HepG2 (cell line): ENCODE data around the gene ELOVL7. TPM values are rescaled to one million over a fixed set of nuclear protein-coding genes. Genes with fewer than 3 reads are reported as not detected.

Experiments used
- ATAC-seq: fragments of 200-7000 bp; cut with Tn5 transposase; 3 replicates; pipeline ENCODE4 v1.9.1; 2020; ENCODE audit warnings: mild to moderate bottlenecking, moderate library complexity
- BruUV-seq: library from RNA; stranded (reverse); fragments of 400-500 nt; replicated peaks from 2 replicates; lab custom pipeline; 2021; lab: Mats Ljungman, UMichigan
- CTCF ChIA-PET: fragments of 300-600 bp; formaldehyde crosslinking; extraction: SDS; loops from one replicate; lab custom pipeline; 2021; ENCODE audit warnings: low total read pairs, inconsistent platforms, low intra/inter-chr PET ratio; lab: Yijun Ruan, JAX
- POLR2A ChIA-PET: fragments of 350-600 bp; sonication (Branson Sonifier 250); formaldehyde crosslinking; loops from one replicate; lab custom pipeline; 2020; ENCODE audit warnings: antibody characterized with exemption, inconsistent platforms; lab: Yijun Ruan, JAX
- DNase-seq: peaks from one replicate; pipeline ENCODE4 v3.0.0-alpha.2; 2015; ENCODE audit warnings: low spot score
- FAIRE-seq: peaks from 3 replicates; lab custom pipeline; 2011; peaks lifted over from hg19 to GRCh38; lab: Jason Lieb, UNC
- H2AFZ ChIP-seq: one replicate; pipeline ENCODE4 v1.6.1; 2011; ENCODE audit warnings: low read length, inconsistent platforms
- H3K27ac ChIP-seq: fragments of 300-600 bp; 3 replicates; pipeline ENCODE4 v1.8.0; 2011; ENCODE audit warnings: mixed run types, mild to moderate bottlenecking, mixed read lengths, low read length, inconsistent platforms; ENCODE audit not compliant: insufficient read depth; ENCODE audit errors: extremely low read length
- H3K27me3 ChIP-seq, 2 experiments: fragments of 200-600 bp in 1 of 2; 2 replicates in 1 of 2; 3 replicates in 1 of 2; pipeline versions ENCODE4 v1.6.0 to v1.8.0; 2011; ENCODE audit warnings: low read length in 2 of 2, mild to moderate bottlenecking in 2 of 2, moderate library complexity in 2 of 2, inconsistent platforms in 1 of 2; ENCODE audit not compliant: insufficient read depth in 2 of 2, control insufficient read depth in 1 of 2
- H3K36me3 ChIP-seq, 2 experiments: fragments of 200-600 bp in 1 of 2; replicated peaks in 1 of 2; 2 replicates in 1 of 2; 3 replicates in 1 of 2; pipeline versions ENCODE4 v1.5.1 to v1.8.0; 2011; ENCODE audit warnings: low read length in 2 of 2, inconsistent platforms in 1 of 2; ENCODE audit not compliant: insufficient read depth in 2 of 2, control insufficient read depth in 1 of 2
- H3K4me1 ChIP-seq: 2 replicates; pipeline ENCODE4 v1.5.1; 2012; ENCODE audit warnings: low read length, inconsistent platforms; ENCODE audit not compliant: insufficient read depth
- H3K4me2 ChIP-seq: 2 replicates; pipeline ENCODE4 v1.6.0; 2011; ENCODE audit warnings: low read depth, low read length, inconsistent platforms
- H3K4me3 ChIP-seq, 3 experiments: fragments of 200-600 bp in 1 of 3; sonication (generic), shearing (Covaris generic) in 1 of 3; replicated peaks in 1 of 3; 2 replicates each; pipeline ENCODE4 v1.5.1; 2011 to 2016; ENCODE audit warnings: low read length in 3 of 3, inconsistent platforms in 2 of 3, low read depth in 2 of 3, mild to moderate bottlenecking in 2 of 3, control low read depth in 1 of 3, mixed read lengths in 1 of 3; ENCODE audit not compliant: insufficient read depth in 1 of 3
- H3K79me2 ChIP-seq: one replicate; pipeline ENCODE4 v1.6.1; 2011; ENCODE audit warnings: low read length, inconsistent platforms; ENCODE audit not compliant: insufficient read depth
- H3K9ac ChIP-seq: 2 replicates; pipeline ENCODE4 v1.6.0; 2011; ENCODE audit warnings: mild to moderate bottlenecking, low read depth, low read length, inconsistent platforms; ENCODE audit not compliant: insufficient read depth
- H3K9me3 ChIP-seq: 2 replicates; pipeline ENCODE4 v1.5.1; 2012; ENCODE audit warnings: mild to moderate bottlenecking, low read length
- H4K20me1 ChIP-seq: 2 replicates; pipeline ENCODE4 v1.6.0; 2011; ENCODE audit warnings: inconsistent platforms, mild to moderate bottlenecking, low read length, moderate library complexity; ENCODE audit not compliant: insufficient read depth
- HDAC2 ChIP-seq: sonication (generic); formaldehyde crosslinking; IDR thresholded peaks from 2 replicates; pipeline ENCODE4 v1.4.0; 2020; ENCODE audit warnings: missing genetic modification reagents
- ISL2 ChIP-seq: sonication (generic); formaldehyde crosslinking; IDR thresholded peaks from 2 replicates; pipeline ENCODE4 v1.5.0; 2020; ENCODE audit warnings: missing genetic modification reagents
- MAF1 ChIP-seq: sonication (generic); formaldehyde crosslinking; IDR thresholded peaks from 2 replicates; pipeline ENCODE4 v1.5.0; 2020; ENCODE audit warnings: missing genetic modification reagents, borderline replicate concordance
- RAD21 ChIP-seq: fragments of 450-650 bp; formaldehyde crosslinking; IDR thresholded peaks from 2 replicates; pipeline ENCODE4 v1.5.0; 2020; ENCODE audit warnings: mild to moderate bottlenecking
- ZBTB3 ChIP-seq: sonication (generic); formaldehyde crosslinking; IDR thresholded peaks from 2 replicates; pipeline ENCODE4 v1.4.0; 2020; ENCODE audit warnings: low read depth, mild to moderate bottlenecking, moderate library complexity, missing genetic modification reagents, borderline replicate concordance
- ZFP36 ChIP-seq: fragments of 150-350 bp; IDR thresholded peaks from 2 replicates; pipeline ENCODE4 v1.6.1; 2018; ENCODE audit warnings: borderline replicate concordance, low read length, low read depth; ENCODE audit not compliant: partially characterized antibody
- ZFP37 ChIP-seq: sonication (generic); formaldehyde crosslinking; IDR thresholded peaks from 2 replicates; pipeline ENCODE4 v1.4.0; 2020; ENCODE audit warnings: missing genetic modification reagents, borderline replicate concordance
- ZNF589 ChIP-seq: sonication (generic); formaldehyde crosslinking; conservative IDR thresholded peaks from 2 replicates; pipeline ENCODE4 v1.8.0; 2022; ENCODE audit warnings: mild to moderate bottlenecking, moderate library complexity, missing genetic modification reagents
- ZNF598 ChIP-seq: sonication (generic); formaldehyde crosslinking; IDR thresholded peaks from 2 replicates; pipeline ENCODE4 v1.5.1; 2020; ENCODE audit warnings: mild to moderate bottlenecking, missing genetic modification reagents, borderline replicate concordance
- ZNF619 ChIP-seq: sonication (generic); formaldehyde crosslinking; IDR thresholded peaks from 2 replicates; pipeline ENCODE4 v1.4.0; 2020; ENCODE audit warnings: mild to moderate bottlenecking, missing genetic modification reagents
- ZNF75D ChIP-seq: sonication (generic); formaldehyde crosslinking; IDR thresholded peaks from 2 replicates; pipeline ENCODE4 v1.8.1; 2023; ENCODE audit warnings: missing genetic modification reagents, mild to moderate bottlenecking, borderline replicate concordance
- ZNF850 ChIP-seq: sonication (generic); formaldehyde crosslinking; conservative IDR thresholded peaks from 2 replicates; pipeline ENCODE4 v1.9.0; 2021; ENCODE audit warnings: mild to moderate bottlenecking, missing genetic modification reagents
- ZNF891 ChIP-seq: sonication (generic); formaldehyde crosslinking; IDR thresholded peaks from 2 replicates; pipeline ENCODE4 v1.5.0; 2020; ENCODE audit warnings: mild to moderate bottlenecking, missing genetic modification reagents
- WGBS: methylation state at CpG from one replicate; pipeline ENCODE4 v1.1.6; 2017; ENCODE audit warnings: low lambda C conversion rate; 5-methylcytosine and 5-hydroxymethylcytosine counted together
- in situ Hi-C: cut with HindIII; loops from 2 replicates; pipeline ENCODE4 v1.10.0; 2017; ENCODE audit warnings: low pct_unique_long_range_greater_than_20kb; ENCODE audit not compliant: extremely low pct_ligation_motif_present
- intact Hi-C: fragments of 100-400 bp; cut with micrococcal nuclease; formaldehyde crosslinking; loops from one replicate; pipeline ENCODE4 v1.10.0; 2022; ENCODE audit not compliant: unreplicated experiment
- polyA plus RNA-seq, 8 experiments: library from polyadenylated mRNA; depleted of rRNA in 3 of 8; stranded (reverse) in 7 of 8; unstranded in 1 of 8; fragments of >200 nt; fragmentation: Illumina TruSeq in 4 of 8; extraction: Trizol in 4 of 8; gene quantifications; 2 replicates each; pipeline versions ENCODE4 v1.2.1 to v1.2.3, GENCODE V29; 2011 to 2016; ENCODE audit warnings: low read depth in 4 of 8, missing spikeins in 1 of 8, mixed read lengths in 1 of 8; ENCODE audit not compliant: insufficient read depth in 1 of 8
- total RNA-seq, 5 experiments: library from RNA; depleted of rRNA; stranded (reverse); fragments of >200 nt; fragmentation: Illumina TruSeq; extraction: Trizol; gene quantifications; 2 replicates each; pipeline ENCODE4 v1.2.3, GENCODE V29; 2016; ENCODE audit warnings: low read depth in 1 of 5
- TF ChIP-seq, protein P1 (sequence below), 2 experiments: sonication (generic) in 1 of 2; formaldehyde crosslinking in 1 of 2; IDR thresholded peaks; 2 replicates each; pipeline versions ENCODE4 v1.6.1 to v1.9.0; 2014 to 2022; ENCODE audit warnings: antibody characterized with exemption in 1 of 2, borderline replicate concordance in 1 of 2, inconsistent platforms in 1 of 2, low read depth in 1 of 2, missing genetic modification reagents in 1 of 2
- TF ChIP-seq, protein P2 (sequence below): IDR thresholded peaks from 2 replicates; pipeline ENCODE4 v1.6.1; 2012; ENCODE audit warnings: inconsistent platforms

The ELOVL7 gene
- total and polyA plus RNA-seq, 2 of the 13 experiments (the other 11 are each of a cell fraction or from before 2014, with no cell fraction given), result 4.5 to 7.3 TPM

DNA sequence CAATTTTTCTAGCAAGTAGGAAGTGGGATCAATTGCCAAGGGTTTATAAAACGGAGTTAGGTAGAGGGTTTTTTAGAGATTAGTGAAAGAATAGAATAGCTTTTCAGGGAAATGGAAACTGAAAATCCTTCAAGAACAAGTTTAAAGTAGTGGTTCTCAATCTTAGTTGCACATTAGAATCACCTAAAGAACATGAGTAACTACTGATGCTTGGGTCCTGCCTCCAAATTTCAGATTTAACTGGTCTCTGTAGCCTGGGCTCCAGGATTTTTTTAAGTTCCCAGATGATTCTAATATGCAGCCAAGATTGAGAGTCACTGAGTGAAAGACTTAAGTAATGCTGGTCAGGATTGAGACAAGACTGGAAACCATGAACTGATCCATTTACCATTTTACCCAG, 20.5 kb downstream of the ELOVL7 start:
- intact Hi-C loops (no loop called here), in situ Hi-C loops (no loop called here)
- CTCF ChIA-PET, result no interaction called here
- POLR2A ChIA-PET, result no interaction called here
- WGBS, result 62% methylated on average over 1 of the region's 1 CpG
- no peak for DNase-seq
- Histone ChIP-seq H4K20me1 (no peaks in the 10 kb centered on the region), H2AFZ (no peak overlapping the region), H3K4me3 (no peak overlapping the region), H3K9ac (no peak overlapping the region), H3K36me3 (no peaks in the 10 kb centered on the region), H3K27ac (no peak overlapping the region), H3K27me3 (no peaks in the 10 kb centered on the region), H3K4me2 (no peak overlapping the region), H3K79me2 (no peaks in the 10 kb centered on the region), H3K9me3 (no peaks in the 10 kb centered on the region), H3K4me1 (no peaks in the 10 kb centered on the region)
- BruUV-seq, result no TSS peak
- ATAC-seq, result no peak
- FAIRE-seq, result no peak
- TF ChIP-seq ZNF619 (no peak), ZNF598 (CRISPR knock-in tag) (no peak)

DNA sequence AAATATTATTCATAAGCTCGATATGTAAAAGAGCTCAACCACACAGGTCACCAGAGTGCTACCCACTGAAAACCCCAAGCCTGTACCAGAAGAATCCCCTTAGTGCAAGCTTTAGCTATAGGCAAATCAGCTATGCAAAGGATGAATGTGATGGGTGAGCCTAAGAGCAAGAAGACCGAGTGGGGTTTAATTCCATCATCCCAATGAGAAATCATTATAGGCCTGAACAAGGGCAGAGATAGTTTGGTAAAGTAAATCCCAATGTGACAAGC, 21.8 kb downstream of the ELOVL7 start:
- H3K4me3 ChIP-seq, result no peak overlapping the region
- no peak overlapping the region for H3K4me2 ChIP-seq
- H3K27ac ChIP-seq, result no peak overlapping the region
- H4K20me1 ChIP-seq, result no peaks in the 10 kb centered on the region
- no peaks in the 10 kb centered on the region for H3K9me3 ChIP-seq
- in situ Hi-C loops, result no loop called here
- BruUV-seq, result no TSS peak
- intact Hi-C loops, result no loop called here
- DNase-seq, result no peak
- no peaks in the 10 kb centered on the region for H3K27me3 ChIP-seq
- ChIA-PET CTCF (no interaction called here), POLR2A (no interaction called here)
- 72% methylated on average over 2 of the region's 2 CpGs for WGBS
- no peak for FAIRE-seq
- H3K79me2 ChIP-seq, result no peaks in the 10 kb centered on the region
- ATAC-seq, result no peak
- no peaks in the 10 kb centered on the region for H3K4me1 ChIP-seq
- no peak overlapping the region for H2AFZ ChIP-seq
- H3K36me3 ChIP-seq, result no peaks in the 10 kb centered on the region
- no peak overlapping the region for H3K9ac ChIP-seq
- no peak for TF ChIP-seq ZNF850 (CRISPR knock-in tag)
- no peak for TF ChIP-seq MAF1
- TF ChIP-seq, protein P1, sequence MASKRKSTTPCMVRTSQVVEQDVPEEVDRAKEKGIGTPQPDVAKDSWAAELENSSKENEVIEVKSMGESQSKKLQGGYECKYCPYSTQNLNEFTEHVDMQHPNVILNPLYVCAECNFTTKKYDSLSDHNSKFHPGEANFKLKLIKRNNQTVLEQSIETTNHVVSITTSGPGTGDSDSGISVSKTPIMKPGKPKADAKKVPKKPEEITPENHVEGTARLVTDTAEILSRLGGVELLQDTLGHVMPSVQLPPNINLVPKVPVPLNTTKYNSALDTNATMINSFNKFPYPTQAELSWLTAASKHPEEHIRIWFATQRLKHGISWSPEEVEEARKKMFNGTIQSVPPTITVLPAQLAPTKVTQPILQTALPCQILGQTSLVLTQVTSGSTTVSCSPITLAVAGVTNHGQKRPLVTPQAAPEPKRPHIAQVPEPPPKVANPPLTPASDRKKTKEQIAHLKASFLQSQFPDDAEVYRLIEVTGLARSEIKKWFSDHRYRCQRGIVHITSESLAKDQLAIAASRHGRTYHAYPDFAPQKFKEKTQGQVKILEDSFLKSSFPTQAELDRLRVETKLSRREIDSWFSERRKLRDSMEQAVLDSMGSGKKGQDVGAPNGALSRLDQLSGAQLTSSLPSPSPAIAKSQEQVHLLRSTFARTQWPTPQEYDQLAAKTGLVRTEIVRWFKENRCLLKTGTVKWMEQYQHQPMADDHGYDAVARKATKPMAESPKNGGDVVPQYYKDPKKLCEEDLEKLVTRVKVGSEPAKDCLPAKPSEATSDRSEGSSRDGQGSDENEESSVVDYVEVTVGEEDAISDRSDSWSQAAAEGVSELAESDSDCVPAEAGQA (IDR thresholded peaks at IDR 0.05; ENCODE audit: low read depth), result no peak
- TF ChIP-seq, protein P1 (CRISPR knock-in tag; IDR thresholded peaks at IDR 0.05; ENCODE audit: borderline replicate concordance), result no peak
- no peak for TF ChIP-seq ISL2 (CRISPR knock-in tag)
- no peak for TF ChIP-seq ZBTB3 (CRISPR knock-in tag)
- no peak for TF ChIP-seq HDAC2 (CRISPR knock-in tag)
- no peak for TF ChIP-seq ZNF589 (CRISPR knock-in tag)
- TF ChIP-seq RAD21 (CRISPR knock-in tag), result no peak
- TF ChIP-seq ZNF75D (CRISPR knock-in tag), result no peak
- TF ChIP-seq, protein P2, sequence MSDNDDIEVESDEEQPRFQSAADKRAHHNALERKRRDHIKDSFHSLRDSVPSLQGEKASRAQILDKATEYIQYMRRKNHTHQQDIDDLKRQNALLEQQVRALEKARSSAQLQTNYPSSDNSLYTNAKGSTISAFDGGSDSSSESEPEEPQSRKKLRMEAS, result no peak
- TF ChIP-seq ZFP37 (CRISPR knock-in tag), result no peak
- no peak for TF ChIP-seq ZFP36
- TF ChIP-seq ZNF891, result no peak
